Liver (tissue), 9 donors: Measurements from ENCODE around the gene NTNG1. TPM values are rescaled to one million over a fixed set of nuclear protein-coding genes. Genes with fewer than 3 reads are reported as not detected.

Source experiments
- DNase-seq: peaks from one replicate; pipeline ENCODE4 v3.0.0-alpha.2; 2017; ENCODE audit warnings: low spot score
- H3K27ac ChIP-seq, 2 donors: one replicate each; pipeline ENCODE4 v1.7.0; 2013; ENCODE audit warnings: inconsistent platforms in 2 of 2, low read length in 2 of 2, control low read depth in 1 of 2, low read depth in 1 of 2, mild to moderate bottlenecking in 1 of 2
- H3K27me3 ChIP-seq, 4 donors: one replicate each; pipeline versions ENCODE4 v1.6.1 to v1.7.0; 2013; ENCODE audit warnings: low read length in 3 of 4, inconsistent platforms in 1 of 4, mild to moderate bottlenecking in 1 of 4, moderate library complexity in 1 of 4; ENCODE audit not compliant: control insufficient read depth in 4 of 4, insufficient read depth in 4 of 4
- H3K36me3 ChIP-seq, 4 donors: one replicate each; pipeline versions ENCODE4 v1.6.1 to v1.7.0; 2013; ENCODE audit warnings: low read length in 3 of 4, mild to moderate bottlenecking in 3 of 4, low read depth in 1 of 4, moderate library complexity in 1 of 4; ENCODE audit not compliant: control insufficient read depth in 4 of 4, insufficient read depth in 3 of 4
- H3K4me1 ChIP-seq, 4 donors: one replicate each; pipeline versions ENCODE4 v1.6.1 to v1.7.0; 2013; ENCODE audit warnings: low read length in 3 of 4, mild to moderate bottlenecking in 3 of 4, moderate library complexity in 1 of 4; ENCODE audit not compliant: control insufficient read depth in 4 of 4, insufficient read depth in 4 of 4
- H3K4me3 ChIP-seq, 3 donors: one replicate each; pipeline versions ENCODE4 v1.6.1 to v1.7.0; 2013; ENCODE audit warnings: low read length in 3 of 3, control low read depth in 1 of 3, low read depth in 1 of 3, mild to moderate bottlenecking in 1 of 3
- H3K9ac ChIP-seq, 2 donors: one replicate each; pipeline ENCODE4 v1.7.0; 2013; ENCODE audit warnings: low read length in 2 of 2, mild to moderate bottlenecking in 2 of 2, moderate library complexity in 2 of 2, control low read depth in 1 of 2, low read depth in 1 of 2
- H3K9me3 ChIP-seq, 4 donors: one replicate each; pipeline versions ENCODE4 v1.6.1 to v1.7.0; 2013; ENCODE audit warnings: low read length in 3 of 4; ENCODE audit not compliant: control insufficient read depth in 4 of 4
- CTCF ChIP-seq: fragments of 150-350 bp; IDR thresholded peaks from 2 replicates; pipeline ENCODE4 v1.5.1; 2017; ENCODE audit warnings: improper control_type of control experiment, low read depth, low read length; ENCODE audit not compliant: missing input control
- EGR1 ChIP-seq, 2 donors: IDR thresholded peaks; 2 replicates each; pipeline ENCODE4 v1.6.1; 2016 to 2018; ENCODE audit warnings: antibody characterized with exemption in 2 of 2, low read depth in 2 of 2
- FOXA2 ChIP-seq: IDR thresholded peaks from 2 replicates; pipeline ENCODE4 v1.6.1; 2016; ENCODE audit warnings: antibody characterized with exemption
- GABPA ChIP-seq, 2 donors: IDR thresholded peaks in 1 of 2; conservative IDR thresholded peaks in 1 of 2; 2 replicates each; pipeline ENCODE4 v1.6.1; 2016; ENCODE audit warnings: antibody characterized with exemption in 2 of 2, mild to moderate bottlenecking in 1 of 2, moderate library complexity in 1 of 2
- HNF4A ChIP-seq, 2 donors: conservative IDR thresholded peaks; 2 replicates each; pipeline ENCODE4 v1.6.1; 2016; ENCODE audit warnings: antibody characterized with exemption in 2 of 2, mild to moderate bottlenecking in 2 of 2
- JUND ChIP-seq, 2 donors: IDR thresholded peaks; 2 replicates each; pipeline ENCODE4 v1.6.1; 2016; ENCODE audit warnings: antibody characterized with exemption in 2 of 2
- RAD21 ChIP-seq, 2 donors: IDR thresholded peaks; 2 replicates each; pipeline ENCODE4 v1.6.1; 2016; ENCODE audit warnings: antibody characterized with exemption in 2 of 2, mild to moderate bottlenecking in 2 of 2
- REST ChIP-seq: IDR thresholded peaks from 2 replicates; pipeline ENCODE4 v1.6.1; 2016; ENCODE audit warnings: antibody characterized with exemption, mild to moderate bottlenecking
- RXRA ChIP-seq, 2 donors: IDR thresholded peaks; 2 replicates each; pipeline ENCODE4 v1.6.1; 2017 to 2018; ENCODE audit warnings: antibody characterized with exemption in 2 of 2, mild to moderate bottlenecking in 1 of 2
- TAF1 ChIP-seq: conservative IDR thresholded peaks from 2 replicates; pipeline ENCODE4 v1.6.1; 2016; ENCODE audit warnings: antibody characterized with exemption, mild to moderate bottlenecking
- ZBTB33 ChIP-seq: IDR thresholded peaks from 2 replicates; pipeline ENCODE4 v1.6.1; 2016; ENCODE audit warnings: antibody characterized with exemption
- WGBS: extraction: QIAGEN DNeasy Blood & Tissue Kit; methylation state at CpG from one replicate; pipeline ENCODE4 v1.1.7; 2013; 5-methylcytosine and 5-hydroxymethylcytosine counted together
- polyA plus RNA-seq, 2 donors: library from polyadenylated mRNA; stranded (reverse) in 1 of 2; unstranded in 1 of 2; fragments of 200-250 nt in 1 of 2; fragments of >200 nt in 1 of 2; fragmentation: Nextera tagmentation in 1 of 2; extraction: Ambion mirVana in 1 of 2; gene quantifications; one replicate each; pipeline versions ENCODE4 v1.2.1 to v1.2.3, GENCODE V29; 2013 to 2015
- total RNA-seq, 2 donors: library from RNA; depleted of rRNA; stranded (reverse); fragments of >200 nt; gene quantifications; one replicate each; pipeline ENCODE4 v1.2.3, GENCODE V29; 2014
- donor health status: healthy.
- donor health status: healthy.
- donor health status: healthy.
- donor health status: healthy.
- donor health status: healthy.

NTNG1 gene
- total and polyA plus RNA-seq, 4 donors: under 0.01 TPM; not detected in 2

- Histone ChIP-seq H3K27ac (no peak overlapping the region), H3K27me3 (no peaks in the 10 kb centered on the region), H3K4me1 (peaks cover 0 to 2% (median 0%) of the 10 kb centered on the region in 4 donors), H3K36me3 (no peaks in the 10 kb centered on the region), H3K9me3 (no peaks in the 10 kb centered on the region), H3K9ac (no peak overlapping the region), H3K4me3 (no peak overlapping the region)
- WGBS: 94% methylated on average over 2 of the region's 2 CpGs
- TF ChIP-seq GABPA (IDR thresholded peaks at IDR 0.05 in 1 of 2, conservative IDR thresholded peaks at IDR 0.05 in 1 of 2): no peak
- no peak for TF ChIP-seq EGR1 (IDR thresholded peaks at IDR 0.05; ENCODE audit: low read depth in 2 of 2)
- DNase-seq: no peak
Observed at GRCh38 chr1:107525961-107526360, 385.1 kb downstream of the NTNG1 start.

GRCh38 chr1:107526524-107527198 lies 385.8 kb downstream of the NTNG1 start:
- Histone ChIP-seq H3K27ac (no peak overlapping the region), H3K4me3 (no peak overlapping the region), H3K36me3 (no peaks in the 10 kb centered on the region), H3K4me1 (peaks cover 0 to 2% (median 0%) of the 10 kb centered on the region in 4 donors), H3K27me3 (no peaks in the 10 kb centered on the region), H3K9me3 (no peaks in the 10 kb centered on the region), H3K9ac (no peak overlapping the region)
- DNase-seq: no peak
- TF ChIP-seq TAF1 (no peak), FOXA2 (peak; percentile 14), HNF4A (conservative IDR thresholded peaks at IDR 0.05) (peak; percentile 25 to 69)
- 27% methylated on average over 2 of the region's 2 CpGs for WGBS

GRCh38 chr1:107529511-107530149 lies 388.8 kb downstream of the NTNG1 start:
- H3K9ac ChIP-seq: no peak overlapping the region
- H3K4me1 ChIP-seq: peaks cover 0 to 2% (median 0%) of the 10 kb centered on the region in 4 donors
- no peak overlapping the region for H3K27ac ChIP-seq
- 18% methylated on average over 6 of the region's 6 CpGs for WGBS
- H3K27me3 ChIP-seq: no peaks in the 10 kb centered on the region
- no peak overlapping the region for H3K4me3 ChIP-seq
- no peaks in the 10 kb centered on the region for H3K9me3 ChIP-seq
- TF ChIP-seq CTCF (peak; percentile 78), HNF4A (conservative IDR thresholded peaks at IDR 0.05) (no peak), RAD21 (IDR thresholded peaks at IDR 0.05) (peak; percentile 85 to 92)
- no peak for DNase-seq
- H3K36me3 ChIP-seq: no peaks in the 10 kb centered on the region

- peaks cover 0 to 2% (median 0%) of the 10 kb centered on the region in 4 donors for H3K4me1 ChIP-seq
- DNase-seq: no peak
- no peaks in the 10 kb centered on the region for H3K9me3 ChIP-seq
- H3K4me3 ChIP-seq: no peak overlapping the region
- H3K27ac ChIP-seq: no peak overlapping the region
- 59% methylated on average over 6 of the region's 6 CpGs for WGBS
- H3K27me3 ChIP-seq: no peaks in the 10 kb centered on the region
- no peaks in the 10 kb centered on the region for H3K36me3 ChIP-seq
- no peak overlapping the region for H3K9ac ChIP-seq
- TF ChIP-seq JUND (IDR thresholded peaks at IDR 0.05): no peak
- TF ChIP-seq CTCF: no peak
- TF ChIP-seq RXRA (IDR thresholded peaks at IDR 0.05): no peak
- no peak for TF ChIP-seq ZBTB33
- TF ChIP-seq TAF1: no peak
- no peak for TF ChIP-seq RAD21 (IDR thresholded peaks at IDR 0.05)
- TF ChIP-seq REST: no peak
Observed at GRCh38 chr1:107530543-107530942, 389.7 kb downstream of the NTNG1 start.
